HCT116 (cell line): ENCODE results near the gene NXT1. TPM values are rescaled to one million over a fixed set of nuclear protein-coding genes. Genes with fewer than 3 reads are reported as not detected.

Experiments used
- ATAC-seq: fragments of 200-7000 bp; cut with Tn5 transposase; 2 replicates; pipeline ENCODE4 v1.9.1; 2020; ENCODE audit warnings: mild to moderate bottlenecking, moderate library complexity
- BruUV-seq: library from RNA; stranded (reverse); fragments of 400-500 nt; replicated peaks from 2 replicates; lab custom pipeline; 2021; lab: Mats Ljungman, UMichigan
- CTCF ChIA-PET: fragments of 300-600 bp; sonication (Branson Sonifier 250); formaldehyde crosslinking; loops from one replicate; lab custom pipeline; 2021; ENCODE audit warnings: antibody characterized with exemption; lab: Charles Lee
- POLR2A ChIA-PET: fragments of 300-600, 350-600 bp; sonication (Branson Sonifier 250); formaldehyde crosslinking; loops from one replicate; lab custom pipeline; 2021; ENCODE audit warnings: antibody characterized with exemption; lab: Charles Lee
- RAD21 ChIA-PET, 2 experiments: fragments of 300-600 bp; sonication (Branson Sonifier 250); formaldehyde crosslinking; loops; one replicate each; lab custom pipeline; 2023; ENCODE audit warnings: low total read pairs in 2 of 2; ENCODE audit not compliant: uncharacterized antibody in 2 of 2, unreplicated experiment in 2 of 2, low non-redundant PET in 1 of 2; lab: Charles Lee
- DNase-seq: peaks from one replicate; pipeline ENCODE4 v3.0.0-alpha.2; 2010; ENCODE audit warnings: low read depth, low spot score
- H2AFZ ChIP-seq: fragments of 200-600 bp; shearing (Covaris generic), sonication (generic); 2 replicates; pipeline ENCODE4 v1.6.1; 2017; ENCODE audit warnings: low read depth, mixed run types, mixed read lengths, antibody characterized with exemption, low read length; ENCODE audit not compliant: poor library complexity, severe bottlenecking
- H3K27ac ChIP-seq: 2 replicates; pipeline ENCODE4 v1.5.1; 2012; ENCODE audit warnings: low read depth, low read length
- H3K27me3 ChIP-seq: fragments of 200-600 bp; sonication (generic); 2 replicates; pipeline ENCODE4 v1.6.1; 2016; ENCODE audit warnings: mixed run types, low read length, mixed read lengths; ENCODE audit not compliant: insufficient read depth
- H3K36me3 ChIP-seq, 2 experiments: fragments of 200-500 bp in 1 of 2; fragments of 200-600 bp in 1 of 2; sonication (Bioruptor generic) in 1 of 2; sonication (generic) in 1 of 2; 2 replicates each; pipeline versions ENCODE4 v1.5.1 to v1.6.1; 2014 to 2016; ENCODE audit warnings: low read length in 2 of 2, inconsistent platforms in 1 of 2, mixed read lengths in 1 of 2, mixed run types in 1 of 2; ENCODE audit not compliant: insufficient read depth in 2 of 2, control insufficient read depth in 1 of 2
- H3K4me1 ChIP-seq, 2 experiments: fragments of 200-600 bp in 1 of 2; sonication (generic) in 1 of 2; 2 replicates each; pipeline versions ENCODE4 v1.5.1 to v1.6.1; 2012 to 2017; ENCODE audit warnings: low read length in 2 of 2, inconsistent platforms in 1 of 2, mild to moderate bottlenecking in 1 of 2, mixed read lengths in 1 of 2, mixed run types in 1 of 2, moderate library complexity in 1 of 2; ENCODE audit not compliant: insufficient read depth in 2 of 2, control insufficient read depth in 1 of 2
- H3K4me2 ChIP-seq: fragments of 200-600 bp; sonication (generic); 2 replicates; pipeline ENCODE4 v1.6.1; 2017; ENCODE audit warnings: mixed run types, low read length, mixed read lengths
- H3K4me3 ChIP-seq, 2 experiments: fragments of 200-600 bp in 1 of 2; sonication (generic) in 1 of 2; replicated peaks in 1 of 2; 2 replicates each; pipeline ENCODE4 v1.5.1; 2011 to 2016; ENCODE audit warnings: low read length in 2 of 2, control low read depth in 1 of 2, low read depth in 1 of 2, mild to moderate bottlenecking in 1 of 2, mixed read lengths in 1 of 2, mixed run types in 1 of 2
- H3K79me2 ChIP-seq: fragments of 200-600 bp; sonication (generic); 2 replicates; pipeline ENCODE4 v1.6.1; 2017; ENCODE audit warnings: mild to moderate bottlenecking, mixed run types, low read length, moderate library complexity, mixed read lengths; ENCODE audit not compliant: insufficient read depth
- H3K9ac ChIP-seq: fragments of 200-600 bp; sonication (generic); 2 replicates; pipeline ENCODE4 v1.6.1; 2016; ENCODE audit warnings: low read length, mixed read lengths
- H3K9me2 ChIP-seq: fragments of 200-600 bp; sonication (generic), shearing (Covaris generic); 2 replicates; pipeline ENCODE4 v1.6.1; 2017; ENCODE audit warnings: mixed run types, mild to moderate bottlenecking, moderate library complexity; ENCODE audit not compliant: insufficient read depth
- H3K9me3 ChIP-seq, 2 experiments: fragments of 200-500 bp in 1 of 2; fragments of 200-600 bp in 1 of 2; sonication (Bioruptor generic) in 1 of 2; sonication (generic) in 1 of 2; 2 replicates each; pipeline ENCODE4 v1.6.1; 2014 to 2017; ENCODE audit warnings: low read length in 2 of 2, mixed read lengths in 2 of 2, inconsistent platforms in 1 of 2, low read depth in 1 of 2, mild to moderate bottlenecking in 1 of 2, mixed run types in 1 of 2, moderate library complexity in 1 of 2; ENCODE audit not compliant: control insufficient read depth in 1 of 2, insufficient read depth in 1 of 2
- H4K20me1 ChIP-seq: fragments of 200-600 bp; sonication (generic), shearing (Covaris generic); 2 replicates; pipeline ENCODE4 v1.6.1; 2017; ENCODE audit warnings: mixed run types, mild to moderate bottlenecking, moderate library complexity; ENCODE audit not compliant: insufficient read depth
- CBX3 ChIP-seq: IDR thresholded peaks from 2 replicates; pipeline ENCODE4 v1.6.1; 2012; ENCODE audit warnings: low read depth
- CEBPB ChIP-seq: IDR thresholded peaks from 2 replicates; pipeline ENCODE4 v1.6.1; 2012; ENCODE audit warnings: low read depth
- EGR1 ChIP-seq: IDR thresholded peaks from 2 replicates; pipeline ENCODE4 v1.6.1; 2012; ENCODE audit warnings: low read depth
- ELF1 ChIP-seq: IDR thresholded peaks from 2 replicates; pipeline ENCODE4 v1.6.1; 2012; ENCODE audit warnings: low read depth, borderline replicate concordance
- EZH2 ChIP-seq: fragments of 200-600 bp; sonication (generic); IDR thresholded peaks from 2 replicates; pipeline ENCODE4 v1.6.1; 2017; ENCODE audit warnings: antibody characterized with exemption, mixed run types
- FOSL1 ChIP-seq: IDR thresholded peaks from 2 replicates; pipeline ENCODE4 v1.6.1; 2012; ENCODE audit warnings: low read depth
- POLR2A ChIP-seq: IDR thresholded peaks from 2 replicates; pipeline ENCODE4 v1.7.0; 2011; ENCODE audit warnings: borderline replicate concordance; ENCODE audit not compliant: insufficient read depth, insufficient read length; ENCODE audit errors: extremely low read depth
- POLR2AphosphoS5 ChIP-seq: IDR thresholded peaks from 2 replicates; pipeline ENCODE4 v1.6.1; 2011; ENCODE audit warnings: mild to moderate bottlenecking, low read depth, low read length, moderate library complexity
- SP1 ChIP-seq: IDR thresholded peaks from 2 replicates; pipeline ENCODE4 v1.6.1; 2012; ENCODE audit warnings: low read depth
- SRF ChIP-seq: IDR thresholded peaks from 2 replicates; pipeline ENCODE4 v1.6.1; 2012; ENCODE audit warnings: low read depth
- TCF7L2 ChIP-seq: IDR thresholded peaks from 2 replicates; pipeline ENCODE4 v1.7.0; 2011; ENCODE audit warnings: borderline replicate concordance, inconsistent platforms; ENCODE audit not compliant: insufficient read depth, insufficient read length; ENCODE audit errors: extremely low read depth
- YY1 ChIP-seq: IDR thresholded peaks from 2 replicates; pipeline ENCODE4 v1.6.1; 2011; ENCODE audit warnings: low read length, low read depth, moderate library complexity, mild to moderate bottlenecking; ENCODE audit not compliant: insufficient replicate concordance; ENCODE audit errors: extremely low read depth
- ZBTB33 ChIP-seq: IDR thresholded peaks from 2 replicates; pipeline ENCODE4 v1.6.1; 2011; ENCODE audit warnings: mild to moderate bottlenecking, low read length, moderate library complexity; ENCODE audit not compliant: insufficient replicate concordance; ENCODE audit errors: extremely low read depth
- ZNF274 ChIP-seq: fragments of 200-500 bp; sonication (Bioruptor generic); IDR thresholded peaks from 2 replicates; pipeline ENCODE4 v1.6.1; 2014; ENCODE audit warnings: mild to moderate bottlenecking, low read depth, low read length, inconsistent platforms
- intact Hi-C: fragments of 100-400 bp; cut with micrococcal nuclease; formaldehyde crosslinking; loops from 2 replicates; pipeline ENCODE4 v1.10.0; 2022
- total RNA-seq: library from RNA; stranded (reverse); gene quantifications from one replicate; pipeline ENCODE4 v1.2.1, GENCODE V29; 2021; ENCODE audit not compliant: unreplicated experiment
- TF ChIP-seq, protein P1 (sequence below): IDR thresholded peaks from 2 replicates; pipeline ENCODE4 v1.6.1; 2012

The NXT1 gene
- total RNA-seq, 1 experiment from 2014 or later = 29.9 TPM

DNA sequence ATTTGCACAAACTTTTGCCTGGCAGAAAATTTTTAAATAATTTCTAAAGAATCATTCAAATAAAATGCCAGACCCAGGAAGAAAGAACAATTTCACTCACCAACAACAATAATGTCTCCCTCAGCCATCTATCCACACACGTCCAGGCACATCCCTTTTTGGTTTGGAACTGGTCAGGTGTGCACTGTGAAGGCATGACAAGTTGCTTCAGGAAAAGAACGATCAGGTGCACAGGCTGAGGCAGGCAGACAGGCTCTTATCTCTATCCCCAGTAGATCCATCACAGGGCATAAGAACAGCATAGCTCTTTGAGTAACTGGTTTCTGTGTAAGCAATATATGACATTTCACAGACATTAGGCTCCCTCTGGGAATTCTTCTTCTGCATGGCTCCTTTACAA lies 18.1 kb upstream of the NXT1 start:
- RAD21 ChIA-PET = no interaction called here
- ATAC-seq = no peak
- DNase-seq = no peak
- H3K4me2 ChIP-seq = no peak overlapping the region
- H3K4me1 ChIP-seq = no peaks in the 10 kb centered on the region
- no peaks in the 10 kb centered on the region for H4K20me1 ChIP-seq
- H3K36me3 ChIP-seq = no peaks in the 10 kb centered on the region
- no peak overlapping the region for H2AFZ ChIP-seq
- H3K9me2 ChIP-seq = no peaks in the 10 kb centered on the region
- H3K9me3 ChIP-seq = no peaks in the 10 kb centered on the region
- no peak overlapping the region for H3K27ac ChIP-seq
- H3K79me2 ChIP-seq = no peaks in the 10 kb centered on the region
- intact Hi-C loops = no loop called here
- CTCF ChIA-PET = interaction anchor here (1.2 kb wide), 1 partner anchor 641 kb away, joined by 4 read pairs; no protein-coding TSS in a partner anchor
- TF ChIP-seq, protein P1, sequence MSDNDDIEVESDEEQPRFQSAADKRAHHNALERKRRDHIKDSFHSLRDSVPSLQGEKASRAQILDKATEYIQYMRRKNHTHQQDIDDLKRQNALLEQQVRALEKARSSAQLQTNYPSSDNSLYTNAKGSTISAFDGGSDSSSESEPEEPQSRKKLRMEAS = no peak
- TF ChIP-seq TCF7L2 = no peak
- no peak for TF ChIP-seq YY1
- TF ChIP-seq SRF = no peak
- H3K4me3 ChIP-seq = no peak overlapping the region
- H3K9ac ChIP-seq = no peak overlapping the region
- POLR2A ChIA-PET = no interaction called here
- H3K27me3 ChIP-seq = peaks cover 28% of the 10 kb centered on the region; the same call in 1 of the 2 replicates
- no TSS peak for BruUV-seq

DNA sequence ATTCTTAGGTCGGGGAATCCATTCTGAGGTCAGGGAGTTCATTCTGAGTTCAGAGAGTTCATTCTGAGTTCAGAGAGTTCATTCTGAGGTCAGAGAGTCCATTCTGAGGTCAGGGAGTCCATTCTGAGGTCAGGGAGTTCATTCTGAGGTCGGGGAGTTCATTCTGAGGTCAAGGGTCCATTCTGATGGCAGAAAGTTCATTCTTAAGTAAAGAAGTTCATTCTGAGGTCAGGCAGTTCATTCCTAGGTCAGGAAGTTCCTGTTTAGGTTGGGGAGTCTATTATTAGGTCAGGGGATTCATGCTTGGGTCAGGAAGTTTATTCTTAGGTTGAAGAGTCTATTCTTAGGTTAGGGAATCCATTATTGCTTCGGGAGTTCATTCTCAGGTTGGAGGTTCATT lies 16.5 kb upstream of the NXT1 start:
- no peak overlapping the region for H3K27ac ChIP-seq
- RAD21 ChIA-PET = no interaction called here
- no peaks in the 10 kb centered on the region for H3K9me3 ChIP-seq
- no TSS peak for BruUV-seq
- H3K9me2 ChIP-seq = no peaks in the 10 kb centered on the region
- CTCF ChIA-PET = no interaction called here
- intact Hi-C loops = no loop called here
- H3K79me2 ChIP-seq = no peaks in the 10 kb centered on the region
- no peak overlapping the region for H3K4me2 ChIP-seq
- H3K9ac ChIP-seq = no peak overlapping the region
- H4K20me1 ChIP-seq = no peaks in the 10 kb centered on the region
- POLR2A ChIA-PET = no interaction called here
- TF ChIP-seq ZNF274 (no peak), POLR2AphosphoS5 (no peak), EZH2 (no peak), POLR2A (no peak), CBX3 (no peak), FOSL1 (no peak), EGR1 (no peak), ELF1 (no peak), CEBPB (no peak), ZBTB33 (no peak), SP1 (no peak)
- ATAC-seq (no peak), DNase-seq (no peak)
- H2AFZ ChIP-seq = no peak overlapping the region
- no peaks in the 10 kb centered on the region for H3K36me3 ChIP-seq
- no peak overlapping the region for H3K4me3 ChIP-seq
- H3K27me3 ChIP-seq = peaks cover 18% of the 10 kb centered on the region; the same call in 1 of the 2 replicates
- no peaks in the 10 kb centered on the region for H3K4me1 ChIP-seq
